HepG2 (cell line): ENCODE measurements around the gene USP34. TPM values are rescaled to one million over a fixed set of nuclear protein-coding genes. Genes with fewer than 3 reads are reported as not detected.

ENCODE experiments used
- FOXK1 ChIP-seq: sonication (generic); formaldehyde crosslinking; IDR thresholded peaks from 2 replicates; pipeline ENCODE4 v1.4.0; 2020; ENCODE audit warnings: low read depth, missing genetic modification reagents, borderline replicate concordance
- HOXA7 ChIP-seq: sonication (generic); formaldehyde crosslinking; IDR thresholded peaks from 2 replicates; pipeline ENCODE4 v1.8.1; 2022; ENCODE audit warnings: mild to moderate bottlenecking, missing genetic modification reagents, moderate library complexity
- IKZF1 ChIP-seq: fragments of 450-650 bp; IDR thresholded peaks from 2 replicates; pipeline ENCODE4 v1.7.1; 2016
- PPARG ChIP-seq: conservative IDR thresholded peaks from 2 replicates; pipeline ENCODE4 v1.6.1; 2016; ENCODE audit warnings: missing biosample characterization, missing genetic modification reagents
- REPIN1 ChIP-seq: sonication (generic); formaldehyde crosslinking; IDR thresholded peaks from 2 replicates; pipeline ENCODE4 v1.8.0; 2022; ENCODE audit warnings: missing genetic modification reagents, low read depth, mild to moderate bottlenecking, borderline replicate concordance
- SATB2 ChIP-seq: sonication (generic); formaldehyde crosslinking; IDR thresholded peaks from 2 replicates; pipeline ENCODE4 v1.5.0; 2020; ENCODE audit warnings: missing genetic modification reagents
- ZNF296 ChIP-seq: sonication (generic); formaldehyde crosslinking; conservative IDR thresholded peaks from 2 replicates; pipeline ENCODE4 v1.5.0; 2020; ENCODE audit warnings: mild to moderate bottlenecking, missing genetic modification reagents
- ZNF558 ChIP-seq: sonication (generic); formaldehyde crosslinking; IDR thresholded peaks from 2 replicates; pipeline ENCODE4 v1.9.0; 2022; ENCODE audit warnings: mild to moderate bottlenecking, missing genetic modification reagents, borderline replicate concordance
- polyA plus RNA-seq, 8 experiments: library from polyadenylated mRNA; depleted of rRNA in 3 of 8; stranded (reverse) in 7 of 8; unstranded in 1 of 8; fragments of >200 nt; fragmentation: Illumina TruSeq in 4 of 8; extraction: Trizol in 4 of 8; gene quantifications; 2 replicates each; pipeline versions ENCODE4 v1.2.1 to v1.2.3, GENCODE V29; 2011 to 2016; ENCODE audit warnings: low read depth in 4 of 8, missing spikeins in 1 of 8, mixed read lengths in 1 of 8; ENCODE audit not compliant: insufficient read depth in 1 of 8
- total RNA-seq, 5 experiments: library from RNA; depleted of rRNA; stranded (reverse); fragments of >200 nt; fragmentation: Illumina TruSeq; extraction: Trizol; gene quantifications; 2 replicates each; pipeline ENCODE4 v1.2.3, GENCODE V29; 2016; ENCODE audit warnings: low read depth in 1 of 5
- TF ChIP-seq, protein P1 (sequence below): sonication (generic); formaldehyde crosslinking; IDR thresholded peaks from 2 replicates; pipeline ENCODE4 v1.4.0; 2020; ENCODE audit warnings: mild to moderate bottlenecking, missing genetic modification reagents
- TF ChIP-seq, protein P2 (sequence below): sonication (generic); formaldehyde crosslinking; IDR thresholded peaks from 2 replicates; pipeline ENCODE4 v1.5.1; 2020; ENCODE audit warnings: mild to moderate bottlenecking, moderate library complexity, missing genetic modification reagents
- TF ChIP-seq, protein P3 (sequence below): sonication (generic); formaldehyde crosslinking; IDR thresholded peaks from 2 replicates; pipeline ENCODE4 v1.9.0; 2021; ENCODE audit warnings: mild to moderate bottlenecking, missing genetic modification reagents

Gene USP34
- total and polyA plus RNA-seq, 2 of the 13 experiments (the other 11 are each of a cell fraction or from before 2014, with no cell fraction given) = 99.2 to 100 TPM

DNA sequence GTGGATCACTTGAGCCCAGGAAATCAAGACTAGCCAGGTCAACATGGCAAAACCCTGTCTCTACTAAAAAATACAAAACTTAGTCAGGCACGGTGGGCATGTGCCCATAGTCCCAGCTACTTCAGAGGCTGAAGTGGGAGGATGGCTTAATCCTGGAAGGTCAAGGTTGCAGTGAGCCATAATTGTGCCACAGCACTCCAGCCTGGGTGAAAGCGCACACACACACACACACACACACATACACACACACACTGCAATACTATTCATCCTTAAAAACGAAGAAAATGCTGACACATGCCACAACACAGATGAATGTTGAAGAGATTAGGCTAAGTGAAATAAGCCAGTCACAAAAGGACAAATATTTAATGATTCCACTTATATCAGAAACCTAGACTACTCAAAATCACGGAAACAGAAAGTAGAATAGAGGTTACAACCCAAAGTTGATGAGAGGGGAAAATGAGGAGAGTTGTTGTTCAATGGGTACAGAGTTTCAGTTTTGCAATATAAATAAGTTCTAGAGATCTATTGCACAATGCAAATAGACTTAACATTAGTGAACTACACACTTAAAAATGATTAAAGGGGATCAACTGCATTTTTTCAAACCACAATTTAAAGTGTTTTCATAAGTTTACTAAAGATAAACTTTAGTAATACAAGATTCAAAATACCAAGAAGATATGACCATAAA is 114.5 kb downstream of the USP34 start (continued):
- TF ChIP-seq, protein P1, sequence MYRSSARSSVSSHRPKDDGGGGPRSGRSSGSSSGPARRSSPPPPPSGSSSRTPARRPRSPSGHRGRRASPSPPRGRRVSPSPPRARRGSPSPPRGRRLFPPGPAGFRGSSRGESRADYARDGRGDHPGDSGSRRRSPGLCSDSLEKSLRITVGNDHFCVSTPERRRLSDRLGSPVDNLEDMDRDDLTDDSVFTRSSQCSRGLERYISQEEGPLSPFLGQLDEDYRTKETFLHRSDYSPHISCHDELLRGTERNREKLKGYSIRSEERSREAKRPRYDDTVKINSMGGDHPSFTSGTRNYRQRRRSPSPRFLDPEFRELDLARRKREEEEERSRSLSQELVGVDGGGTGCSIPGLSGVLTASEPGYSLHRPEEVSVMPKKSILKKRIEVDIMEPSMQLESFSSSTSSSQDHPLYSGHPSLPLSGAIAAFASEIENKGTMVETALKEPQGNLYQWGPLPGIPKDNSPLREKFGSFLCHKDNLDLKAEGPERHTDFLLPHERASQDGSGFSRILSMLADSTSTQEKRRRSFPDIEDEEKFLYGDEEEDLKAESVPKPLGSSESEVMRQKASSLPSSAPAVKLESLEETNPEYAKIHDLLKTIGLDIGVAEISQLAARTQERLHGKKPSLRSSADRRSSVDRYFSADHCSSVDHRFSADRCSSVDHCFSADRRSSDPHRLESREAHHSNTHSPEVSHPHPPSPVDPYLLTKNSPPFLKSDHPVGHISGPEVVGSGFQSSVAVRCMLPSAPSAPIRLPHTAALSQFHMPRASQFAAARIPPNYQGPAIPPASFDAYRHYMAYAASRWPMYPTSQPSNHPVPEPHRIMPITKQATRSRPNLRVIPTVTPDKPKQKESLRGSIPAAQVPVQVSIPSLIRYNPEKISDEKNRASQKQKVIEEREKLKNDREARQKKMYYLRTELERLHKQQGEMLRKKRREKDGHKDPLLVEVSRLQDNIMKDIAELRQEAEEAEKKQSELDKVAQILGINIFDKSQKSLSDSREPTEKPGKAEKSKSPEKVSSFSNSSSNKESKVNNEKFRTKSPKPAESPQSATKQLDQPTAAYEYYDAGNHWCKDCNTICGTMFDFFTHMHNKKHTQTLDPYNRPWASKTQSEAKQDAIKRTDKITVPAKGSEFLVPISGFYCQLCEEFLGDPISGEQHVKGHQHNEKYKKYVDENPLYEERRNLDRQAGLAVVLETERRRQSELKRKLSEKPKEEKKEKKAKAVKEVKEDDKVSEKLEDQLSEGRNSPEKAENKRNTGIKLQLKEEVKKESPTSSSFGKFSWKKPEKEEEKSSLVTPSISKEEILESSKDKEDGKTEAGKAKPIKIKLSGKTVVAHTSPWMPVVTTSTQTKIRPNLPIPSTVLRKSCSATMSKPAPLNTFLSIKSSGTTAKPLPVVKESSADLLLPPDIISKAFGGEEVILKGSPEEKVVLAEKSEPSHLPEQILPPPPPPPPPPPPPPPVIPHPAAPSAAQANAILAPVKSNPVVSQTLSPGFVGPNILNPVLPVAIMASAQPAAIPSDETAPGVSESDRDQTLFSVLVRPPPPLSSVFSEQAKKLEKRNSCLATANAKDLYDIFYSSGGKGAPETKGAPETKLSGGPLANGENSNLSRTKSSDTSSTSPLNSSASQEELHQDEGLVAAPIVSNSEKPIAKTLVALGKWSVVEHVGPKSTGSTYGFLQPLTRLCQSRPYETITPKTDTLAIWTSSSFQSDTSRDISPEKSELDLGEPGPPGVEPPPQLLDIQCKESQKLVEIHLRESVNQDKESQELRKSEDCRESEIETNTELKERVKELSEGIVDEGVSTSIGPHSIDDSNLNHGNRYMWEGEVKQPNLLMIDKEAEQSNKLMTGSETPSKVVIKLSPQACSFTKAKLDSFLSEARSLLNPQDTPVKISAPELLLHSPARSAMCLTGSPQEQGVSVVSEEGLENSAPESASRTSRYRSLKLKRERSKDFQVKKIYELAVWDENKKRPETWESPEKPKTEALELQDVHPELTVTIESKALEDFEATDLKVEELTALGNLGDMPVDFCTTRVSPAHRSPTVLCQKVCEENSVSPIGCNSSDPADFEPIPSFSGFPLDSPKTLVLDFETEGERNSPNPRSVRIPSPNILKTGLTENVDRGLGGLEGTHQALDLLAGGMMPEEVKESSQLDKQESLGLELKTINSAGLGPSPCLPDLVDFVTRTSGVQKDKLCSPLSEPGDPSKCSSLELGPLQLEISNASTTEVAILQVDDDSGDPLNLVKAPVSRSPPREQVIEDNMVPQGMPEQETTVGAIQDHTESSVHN = no peak
- TF ChIP-seq, protein P2, sequence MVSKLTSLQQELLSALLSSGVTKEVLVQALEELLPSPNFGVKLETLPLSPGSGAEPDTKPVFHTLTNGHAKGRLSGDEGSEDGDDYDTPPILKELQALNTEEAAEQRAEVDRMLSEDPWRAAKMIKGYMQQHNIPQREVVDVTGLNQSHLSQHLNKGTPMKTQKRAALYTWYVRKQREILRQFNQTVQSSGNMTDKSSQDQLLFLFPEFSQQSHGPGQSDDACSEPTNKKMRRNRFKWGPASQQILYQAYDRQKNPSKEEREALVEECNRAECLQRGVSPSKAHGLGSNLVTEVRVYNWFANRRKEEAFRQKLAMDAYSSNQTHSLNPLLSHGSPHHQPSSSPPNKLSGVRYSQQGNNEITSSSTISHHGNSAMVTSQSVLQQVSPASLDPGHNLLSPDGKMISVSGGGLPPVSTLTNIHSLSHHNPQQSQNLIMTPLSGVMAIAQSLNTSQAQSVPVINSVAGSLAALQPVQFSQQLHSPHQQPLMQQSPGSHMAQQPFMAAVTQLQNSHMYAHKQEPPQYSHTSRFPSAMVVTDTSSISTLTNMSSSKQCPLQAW (CRISPR knock-in tag) = no peak
- TF ChIP-seq ZNF558 (CRISPR knock-in tag) (no peak), PPARG (CRISPR knock-in tag) (peak; percentile 67; the same call in 1 of the 2 replicates), HOXA7 (no peak), FOXK1 (no peak), SATB2 (no peak), REPIN1 (no peak), IKZF1 (no peak), ZNF296 (CRISPR knock-in tag) (no peak)
- TF ChIP-seq, protein P3, sequence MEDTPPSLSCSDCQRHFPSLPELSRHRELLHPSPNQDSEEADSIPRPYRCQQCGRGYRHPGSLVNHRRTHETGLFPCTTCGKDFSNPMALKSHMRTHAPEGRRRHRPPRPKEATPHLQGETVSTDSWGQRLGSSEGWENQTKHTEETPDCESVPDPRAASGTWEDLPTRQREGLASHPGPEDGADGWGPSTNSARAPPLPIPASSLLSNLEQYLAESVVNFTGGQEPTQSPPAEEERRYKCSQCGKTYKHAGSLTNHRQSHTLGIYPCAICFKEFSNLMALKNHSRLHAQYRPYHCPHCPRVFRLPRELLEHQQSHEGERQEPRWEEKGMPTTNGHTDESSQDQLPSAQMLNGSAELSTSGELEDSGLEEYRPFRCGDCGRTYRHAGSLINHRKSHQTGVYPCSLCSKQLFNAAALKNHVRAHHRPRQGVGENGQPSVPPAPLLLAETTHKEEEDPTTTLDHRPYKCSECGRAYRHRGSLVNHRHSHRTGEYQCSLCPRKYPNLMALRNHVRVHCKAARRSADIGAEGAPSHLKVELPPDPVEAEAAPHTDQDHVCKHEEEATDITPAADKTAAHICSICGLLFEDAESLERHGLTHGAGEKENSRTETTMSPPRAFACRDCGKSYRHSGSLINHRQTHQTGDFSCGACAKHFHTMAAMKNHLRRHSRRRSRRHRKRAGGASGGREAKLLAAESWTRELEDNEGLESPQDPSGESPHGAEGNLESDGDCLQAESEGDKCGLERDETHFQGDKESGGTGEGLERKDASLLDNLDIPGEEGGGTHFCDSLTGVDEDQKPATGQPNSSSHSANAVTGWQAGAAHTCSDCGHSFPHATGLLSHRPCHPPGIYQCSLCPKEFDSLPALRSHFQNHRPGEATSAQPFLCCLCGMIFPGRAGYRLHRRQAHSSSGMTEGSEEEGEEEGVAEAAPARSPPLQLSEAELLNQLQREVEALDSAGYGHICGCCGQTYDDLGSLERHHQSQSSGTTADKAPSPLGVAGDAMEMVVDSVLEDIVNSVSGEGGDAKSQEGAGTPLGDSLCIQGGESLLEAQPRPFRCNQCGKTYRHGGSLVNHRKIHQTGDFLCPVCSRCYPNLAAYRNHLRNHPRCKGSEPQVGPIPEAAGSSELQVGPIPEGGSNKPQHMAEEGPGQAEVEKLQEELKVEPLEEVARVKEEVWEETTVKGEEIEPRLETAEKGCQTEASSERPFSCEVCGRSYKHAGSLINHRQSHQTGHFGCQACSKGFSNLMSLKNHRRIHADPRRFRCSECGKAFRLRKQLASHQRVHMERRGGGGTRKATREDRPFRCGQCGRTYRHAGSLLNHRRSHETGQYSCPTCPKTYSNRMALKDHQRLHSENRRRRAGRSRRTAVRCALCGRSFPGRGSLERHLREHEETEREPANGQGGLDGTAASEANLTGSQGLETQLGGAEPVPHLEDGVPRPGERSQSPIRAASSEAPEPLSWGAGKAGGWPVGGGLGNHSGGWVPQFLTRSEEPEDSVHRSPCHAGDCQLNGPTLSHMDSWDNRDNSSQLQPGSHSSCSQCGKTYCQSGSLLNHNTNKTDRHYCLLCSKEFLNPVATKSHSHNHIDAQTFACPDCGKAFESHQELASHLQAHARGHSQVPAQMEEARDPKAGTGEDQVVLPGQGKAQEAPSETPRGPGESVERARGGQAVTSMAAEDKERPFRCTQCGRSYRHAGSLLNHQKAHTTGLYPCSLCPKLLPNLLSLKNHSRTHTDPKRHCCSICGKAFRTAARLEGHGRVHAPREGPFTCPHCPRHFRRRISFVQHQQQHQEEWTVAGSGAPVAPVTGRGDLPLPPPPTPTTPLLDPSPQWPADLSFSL (CRISPR knock-in tag) = peak; percentile 50; the same call in 1 of the 2 replicates
